ENCODE data around the gene GNB1.
"Not testable (repeated sequence)": the region's sequence is repeated elsewhere in the genome, so short reads cannot be mapped to it uniquely, and the experiment has no call there.

The GNB1 gene

DNA sequence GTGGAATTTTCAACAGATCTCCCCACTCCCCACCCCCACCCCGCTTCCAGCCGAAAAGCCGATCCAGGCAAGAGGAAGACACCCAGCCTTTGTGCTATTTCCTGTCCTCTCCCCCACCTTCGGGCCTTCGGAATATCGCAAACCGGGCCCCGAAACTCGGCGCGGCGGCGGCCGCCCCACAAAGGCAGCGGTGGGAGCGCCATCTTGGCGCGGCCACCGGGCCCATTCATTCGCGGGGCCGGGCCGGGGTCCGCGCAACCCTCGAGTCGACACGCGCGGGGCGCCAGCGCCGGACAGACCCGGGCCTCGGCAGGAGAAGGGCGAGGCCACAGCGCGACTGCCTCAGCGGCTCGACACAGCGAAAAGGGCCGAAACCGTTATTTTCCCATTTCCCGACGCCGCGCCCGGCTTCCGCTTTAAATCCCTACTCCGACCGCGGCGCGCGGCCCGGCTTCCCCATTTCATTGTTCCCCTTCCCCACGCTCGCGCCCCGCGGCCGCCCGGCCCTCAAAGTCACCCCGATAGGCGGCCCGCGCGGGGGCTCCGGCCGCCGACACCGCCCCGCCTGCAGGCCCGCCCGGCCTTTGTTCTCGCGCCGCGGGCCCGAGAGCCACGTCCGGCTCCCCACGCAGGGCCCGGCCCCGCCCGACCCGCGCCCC, 911 bp downstream of the GNB1 start:
- DNase-seq (ENCODE audit: low read depth) = no peak

- no peak for DNase-seq (ENCODE audit: low read depth)
These were observed 1.7 kb downstream of the GNB1 start for GRCh38 chr1:1889090-1889750.

GRCh38 chr1:1883890-1884289, 7.0 kb downstream of the GNB1 start:
- DNase-seq (ENCODE audit: low read depth) = not testable (repeated sequence)

GRCh38 chr1:1883092-1883873, 7.6 kb downstream of the GNB1 start:
- DNase-seq (ENCODE audit: low read depth) = no peak

DNA sequence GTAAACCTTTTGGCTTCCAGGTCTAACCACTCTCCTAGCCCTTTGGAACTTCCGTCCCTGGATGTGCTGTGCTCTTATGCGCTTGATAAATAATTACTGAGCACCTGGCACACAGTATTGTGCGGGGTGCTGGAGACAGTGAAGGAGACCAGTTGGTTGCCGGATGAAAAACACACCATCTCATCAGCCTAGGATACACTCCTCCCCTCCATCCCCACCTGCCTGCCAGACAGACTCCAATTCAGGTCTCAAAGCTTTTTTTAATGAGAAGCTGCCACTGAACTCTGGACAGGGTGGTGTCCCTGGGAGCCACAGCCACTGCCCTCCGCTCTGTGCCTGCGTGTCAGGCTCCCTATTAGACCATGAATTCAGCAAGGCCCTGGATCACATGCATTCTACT, 9.2 kb downstream of the GNB1 start:
- no peak for DNase-seq (ENCODE audit: low read depth)

GRCh38 chr1:1880617-1881312, 10.1 kb downstream of the GNB1 start:
- DNase-seq (ENCODE audit: low read depth) = no peak

DNA sequence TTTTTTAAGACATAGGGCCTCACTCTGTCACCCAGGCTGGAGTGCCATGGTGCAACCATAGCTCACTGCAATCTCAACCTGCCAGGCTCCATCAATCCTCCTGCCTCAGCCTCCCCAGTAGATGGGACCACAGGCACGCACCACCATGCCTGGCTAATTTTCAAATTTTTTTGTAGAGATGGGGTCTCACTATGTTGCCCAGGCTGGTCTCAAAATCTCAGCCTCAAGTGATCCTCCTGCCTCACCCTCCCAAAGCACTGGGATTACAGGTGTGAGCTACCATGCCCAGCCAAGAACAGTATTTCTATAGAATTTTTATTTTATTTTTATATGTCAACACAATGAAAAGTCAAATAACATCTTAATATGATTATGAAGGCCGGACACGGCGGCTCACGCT, 10.9 kb downstream of the GNB1 start:
- DNase-seq (ENCODE audit: low read depth) = no peak

DNA sequence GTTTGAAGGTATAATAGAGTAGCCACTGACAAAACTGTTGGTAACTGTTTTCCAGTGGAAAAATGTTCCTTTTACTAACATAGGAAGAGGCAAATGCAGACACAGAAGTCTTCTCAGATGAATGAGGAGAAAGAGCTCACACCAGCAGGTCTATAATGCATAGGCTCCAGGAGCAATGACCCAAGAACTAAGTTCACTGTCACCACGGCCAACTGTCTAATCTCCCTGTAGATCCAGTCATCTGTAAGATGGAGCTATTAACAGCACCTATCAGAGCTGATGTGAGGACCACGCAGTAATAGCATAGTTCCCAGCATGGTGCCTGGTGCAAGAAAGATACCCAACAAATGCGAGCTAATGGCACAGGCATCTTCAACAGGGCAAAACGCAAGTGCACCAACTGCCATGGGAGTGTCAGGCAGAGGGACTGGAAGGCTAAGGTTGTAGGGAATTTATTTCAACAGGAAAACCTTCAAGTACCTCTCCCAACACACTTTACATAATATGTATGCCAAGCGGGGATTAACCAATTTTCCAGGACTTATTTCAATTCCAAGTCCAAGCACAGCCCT, 12.9 kb downstream of the GNB1 start:
- no peak for DNase-seq (ENCODE audit: low read depth)

DNA sequence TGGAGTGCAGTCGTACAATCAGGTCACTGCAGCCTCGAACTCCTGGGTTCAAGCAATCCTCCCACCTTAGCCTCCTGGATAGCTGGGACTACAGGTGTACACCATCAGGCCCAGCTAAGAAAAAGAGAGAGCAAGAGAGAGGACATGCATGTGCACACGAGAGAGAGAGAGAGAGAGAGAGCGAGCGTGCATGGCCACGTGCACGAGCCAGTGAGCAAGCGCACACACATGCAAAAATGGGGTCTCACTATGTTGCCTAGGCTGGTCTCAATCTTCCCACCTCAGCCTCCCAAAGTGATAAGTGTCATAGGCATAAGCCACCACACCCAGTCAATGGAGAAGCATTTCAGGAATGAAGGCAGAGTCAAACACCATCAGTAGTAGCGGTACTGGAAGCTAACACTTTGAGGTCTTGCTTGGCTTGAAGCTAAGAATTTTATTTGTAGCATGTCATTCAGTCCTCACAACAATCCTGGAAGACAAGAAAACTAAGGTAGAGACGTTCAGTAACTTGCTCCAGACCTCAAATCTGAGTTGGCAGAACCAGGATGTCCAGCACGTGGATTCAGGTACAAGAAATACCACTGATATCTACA, 14.5 kb downstream of the GNB1 start:
- DNase-seq (ENCODE audit: low read depth) = no peak

- no peak for DNase-seq (ENCODE audit: low read depth)
These were observed 15.0 kb downstream of the GNB1 start for GRCh38 chr1:1875932-1876331.

DNA sequence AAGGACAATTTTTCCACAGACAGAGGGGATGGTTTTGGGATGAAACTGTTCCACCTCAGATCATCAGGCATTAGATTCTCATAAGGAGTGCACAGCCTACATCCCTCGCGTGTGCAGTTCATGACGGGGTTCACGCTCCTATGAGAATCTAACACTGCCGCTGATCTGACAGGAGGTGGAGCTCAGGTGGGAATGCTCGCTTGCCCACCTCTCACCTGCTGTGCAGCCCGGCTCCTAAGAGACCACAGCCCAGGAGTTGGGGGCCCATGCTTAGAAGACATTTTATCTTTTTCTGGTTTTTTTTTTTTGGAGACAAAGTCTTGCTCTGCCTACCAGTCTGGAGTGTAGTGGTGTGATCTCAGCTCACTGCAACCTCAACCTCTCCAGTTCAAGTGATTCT, 16.0 kb downstream of the GNB1 start:
- DNase-seq (ENCODE audit: low read depth) = no peak

DNA sequence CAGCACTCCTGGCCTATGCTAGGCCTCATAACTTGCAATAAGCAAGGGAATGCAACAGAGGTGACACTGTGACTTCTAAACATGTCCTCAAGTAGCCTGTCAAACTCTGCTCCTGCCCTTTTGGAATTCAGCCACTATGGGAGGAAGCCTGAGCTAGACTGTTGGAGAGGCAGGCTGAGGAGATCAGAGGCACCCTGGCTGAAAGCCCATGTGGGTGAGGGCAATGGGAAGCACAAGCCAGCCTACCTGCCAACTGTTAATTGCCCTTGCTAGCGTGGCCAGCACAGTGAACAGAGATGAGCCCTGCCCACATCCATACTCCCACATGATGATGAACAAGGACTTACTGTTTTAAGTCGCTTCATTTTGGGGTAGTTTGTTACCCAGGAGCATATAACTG, 17.7 kb downstream of the GNB1 start:
- DNase-seq (ENCODE audit: low read depth) = no peak

- no peak for DNase-seq (ENCODE audit: low read depth)
These were observed 18.4 kb downstream of the GNB1 start for GRCh38 chr1:1872329-1872994.

GRCh38 chr1:1869469-1869868, 21.4 kb downstream of the GNB1 start:
- no peak for DNase-seq (ENCODE audit: low read depth)

GRCh38 chr1:1867164-1867563, 23.7 kb downstream of the GNB1 start:
- no peak for DNase-seq (ENCODE audit: low read depth)

DNA sequence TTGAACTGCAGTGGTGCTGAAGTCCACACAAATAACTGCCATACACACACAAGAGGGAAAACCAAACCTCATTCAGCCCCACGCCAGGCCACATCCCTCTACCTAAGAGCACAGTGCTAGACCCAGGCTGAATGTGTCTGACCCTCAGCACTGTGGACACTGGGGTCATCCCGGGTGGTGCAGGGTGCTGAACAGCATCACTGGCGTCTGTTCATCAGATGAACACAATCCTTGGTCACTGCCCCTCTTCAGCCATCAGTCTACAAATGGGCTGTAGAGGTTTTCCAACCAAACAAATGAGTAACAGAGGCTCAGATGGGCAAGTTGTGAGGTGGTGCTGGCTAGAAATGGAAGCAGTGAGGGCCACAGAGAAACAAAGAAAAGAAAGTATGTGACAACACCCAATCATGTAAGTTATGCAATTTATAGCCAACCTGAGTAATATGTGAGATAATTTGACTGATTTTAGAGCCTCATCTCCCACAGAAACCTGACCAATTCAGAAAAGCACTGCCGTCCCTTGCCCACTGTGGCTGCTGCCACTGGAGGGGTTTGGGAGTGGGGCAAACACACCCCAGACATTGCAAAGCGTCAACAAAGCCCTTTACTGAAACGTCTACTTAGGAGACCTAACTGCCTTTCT, 27.9 kb downstream of the GNB1 start:
- DNase-seq (ENCODE audit: low read depth) = no peak

DNA sequence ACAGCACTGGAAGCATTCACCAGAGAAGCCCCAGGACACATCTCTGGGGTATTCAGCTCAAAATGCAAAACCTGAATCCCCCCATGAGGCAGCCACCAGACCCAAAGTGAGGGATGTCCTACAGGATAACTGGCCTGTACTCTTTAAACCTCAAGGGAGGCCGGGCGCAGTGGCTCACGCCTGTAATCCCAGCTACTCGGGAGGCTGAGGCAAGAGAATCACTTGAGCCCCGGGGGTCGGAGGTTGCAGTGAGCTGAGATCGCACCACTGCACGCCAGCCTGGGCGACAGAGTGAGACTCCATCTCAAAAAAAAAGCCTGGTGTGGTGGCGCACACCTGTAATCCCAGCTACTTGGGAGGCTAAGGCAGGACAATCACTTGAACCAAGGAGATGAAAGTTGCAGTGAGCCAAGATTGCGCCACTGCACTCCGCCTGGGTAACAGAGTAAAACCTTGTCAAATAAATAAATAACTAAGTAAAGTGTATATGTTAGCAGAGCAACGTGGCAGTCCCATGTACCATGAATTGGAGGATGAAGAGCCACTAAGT, 29.1 kb downstream of the GNB1 start:
- DNase-seq (ENCODE audit: low read depth) = not testable (repeated sequence)

GRCh38 chr1:1861339-1861730, 29.6 kb downstream of the GNB1 start:
- no peak for DNase-seq (ENCODE audit: low read depth)

DNA sequence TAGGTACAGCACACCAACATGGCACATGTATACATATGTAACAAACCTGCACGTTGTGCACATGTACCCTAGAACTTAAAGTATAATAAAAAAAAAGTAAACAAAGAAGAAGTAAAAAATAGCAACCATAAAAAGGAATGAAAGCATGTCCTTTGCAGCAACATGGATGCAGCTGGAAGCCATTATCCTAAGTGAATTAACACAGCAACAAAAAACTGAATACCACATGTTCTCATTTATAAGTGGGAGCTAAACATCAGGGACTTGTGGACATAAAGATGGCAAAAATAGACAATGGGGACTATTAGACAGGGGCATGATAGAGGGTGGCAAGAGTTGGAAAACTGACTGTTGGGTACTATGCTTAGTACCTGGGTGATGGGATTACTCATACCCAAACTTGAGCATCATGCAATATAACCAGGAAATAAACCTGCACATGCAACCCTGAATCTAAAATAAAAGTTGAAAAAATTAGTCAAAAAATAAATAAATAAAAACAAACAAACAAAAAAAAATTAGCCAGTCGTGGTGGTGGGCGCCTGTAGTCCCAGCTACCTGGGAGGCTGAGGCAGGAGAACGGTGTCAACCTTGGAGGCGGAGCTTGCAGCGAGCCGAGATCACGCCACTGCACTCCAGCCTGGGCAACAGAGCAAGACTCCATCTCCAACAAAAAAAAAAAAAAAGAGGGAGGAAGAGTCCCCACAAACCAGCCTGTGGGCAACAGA, 30.8 kb downstream of the GNB1 start:
- not testable (repeated sequence) for DNase-seq (ENCODE audit: low read depth)

Data from HS-27A (cell line).